MG63 (cell line): ENCODE measurements around the gene R3HDM2. TPM values are rescaled to one million over a fixed set of nuclear protein-coding genes. Genes with fewer than 3 reads are reported as not detected.

Experiments used
- DNase-seq: peaks from one replicate; pipeline ENCODE4 v3.0.0-alpha.2; 2020
- H3K27me3 ChIP-seq: fragments of 250-450 bp; sonication (Bioruptor Pico); 2 replicates; pipeline ENCODE4 v1.5.1; 2020; ENCODE audit warnings: mild to moderate bottlenecking, moderate library complexity
- H3K36me3 ChIP-seq: fragments of 250-450 bp; sonication (Bioruptor Pico); 2 replicates; pipeline ENCODE4 v1.5.1; 2020; ENCODE audit warnings: mild to moderate bottlenecking, moderate library complexity
- H3K4me3 ChIP-seq: fragments of 250-450 bp; sonication (Bioruptor Pico); 2 replicates; pipeline ENCODE4 v1.5.1; 2020; ENCODE audit warnings: mild to moderate bottlenecking, moderate library complexity
- H3K9me3 ChIP-seq: fragments of 250-450 bp; sonication (Bioruptor Pico); 2 replicates; pipeline ENCODE4 v1.5.1; 2020; ENCODE audit warnings: mild to moderate bottlenecking, moderate library complexity
- total RNA-seq: library from RNA; depleted of rRNA; stranded (reverse); fragments of >200 nt; shearing (Covaris generic); gene quantifications from 2 replicates; pipeline ENCODE4 v1.2.3, GENCODE V29; 2014; ENCODE audit warnings: low replicate concordance

R3HDM2 gene
- total RNA-seq, 1 experiment from 2014 or later, result 8.7 TPM

- no peak overlapping the region for H3K4me3 ChIP-seq
- H3K27me3 ChIP-seq, result no peaks in the 10 kb centered on the region
- DNase-seq, result no peak
- H3K36me3 ChIP-seq, result peaks cover 33% of the 10 kb centered on the region
- H3K9me3 ChIP-seq, result no peaks in the 10 kb centered on the region
Observed at GRCh38 chr12:57260366-57260765, 170.5 kb downstream of the R3HDM2 start.

GRCh38 chr12:57258977-57259970, 171.6 kb downstream of the R3HDM2 start:
- no peaks in the 10 kb centered on the region for H3K9me3 ChIP-seq
- no peaks in the 10 kb centered on the region for H3K27me3 ChIP-seq
- no peak overlapping the region for H3K4me3 ChIP-seq
- no peak for DNase-seq
- peaks cover 33% of the 10 kb centered on the region for H3K36me3 ChIP-seq

- no peak for DNase-seq
- Histone ChIP-seq H3K9me3 (no peaks in the 10 kb centered on the region), H3K4me3 (no peak overlapping the region), H3K36me3 (peaks cover 21% of the 10 kb centered on the region), H3K27me3 (no peaks in the 10 kb centered on the region)
Observed at GRCh38 chr12:57255916-57256315, 174.9 kb downstream of the R3HDM2 start.

GRCh38 chr12:57254506-57255280, 176.2 kb downstream of the R3HDM2 start:
- DNase-seq, result no peak
- Histone ChIP-seq H3K9me3 (no peaks in the 10 kb centered on the region), H3K27me3 (no peaks in the 10 kb centered on the region), H3K36me3 (peaks cover 16% of the 10 kb centered on the region), H3K4me3 (no peak overlapping the region)

GRCh38 chr12:57250956-57251355, 179.9 kb downstream of the R3HDM2 start, which contains the start of gene STAC3:
STAC3 (minus strand) TSS chr12:57251187; CDS start chr12:57249636, 1,551 bp downstream.
- Histone ChIP-seq H3K36me3 (peaks cover 2% of the 10 kb centered on the region), H3K4me3 (no peak within 1 kb of the TSS)
- DNase-seq, result no peak

GRCh38 chr12:57250541-57250940, 180.3 kb downstream of the R3HDM2 start:
- no peaks in the 10 kb centered on the region for H3K27me3 ChIP-seq
- H3K36me3 ChIP-seq, result no peaks in the 10 kb centered on the region
- no peak for DNase-seq
- no peaks in the 10 kb centered on the region for H3K9me3 ChIP-seq
- no peak overlapping the region for H3K4me3 ChIP-seq

More at GRCh38 chr12:57250956-57251355, 179.9 kb downstream of the R3HDM2 start, which contains the start of gene STAC3:
- Histone ChIP-seq H3K27me3 (no peaks in the 10 kb centered on the region), H3K9me3 (no peaks in the 10 kb centered on the region)

GRCh38 chr12:57248934-57249742, 181.7 kb downstream of the R3HDM2 start:
- no peaks in the 10 kb centered on the region for H3K9me3 ChIP-seq

GRCh38 chr12:57247041-57247440, 183.8 kb downstream of the R3HDM2 start:
- Histone ChIP-seq H3K4me3 (no peak overlapping the region), H3K36me3 (no peaks in the 10 kb centered on the region), H3K27me3 (no peaks in the 10 kb centered on the region), H3K9me3 (no peaks in the 10 kb centered on the region)
- no peak for DNase-seq

More at GRCh38 chr12:57248934-57249742, 181.7 kb downstream of the R3HDM2 start:
- no peaks in the 10 kb centered on the region for H3K36me3 ChIP-seq
- H3K27me3 ChIP-seq, result no peaks in the 10 kb centered on the region
- no peak overlapping the region for H3K4me3 ChIP-seq
- DNase-seq, result no peak

- Histone ChIP-seq H3K27me3 (no peaks in the 10 kb centered on the region), H3K9me3 (no peaks in the 10 kb centered on the region), H3K36me3 (no peaks in the 10 kb centered on the region), H3K4me3 (no peak overlapping the region)
- DNase-seq, result no peak
Observed at GRCh38 chr12:57244312-57244696, 186.5 kb downstream of the R3HDM2 start.

- H3K36me3 ChIP-seq, result no peaks in the 10 kb centered on the region
- no peaks in the 10 kb centered on the region for H3K9me3 ChIP-seq
- no peak for DNase-seq
- H3K27me3 ChIP-seq, result no peaks in the 10 kb centered on the region
- H3K4me3 ChIP-seq, result no peak overlapping the region
Observed at GRCh38 chr12:57243521-57244311, 187.1 kb downstream of the R3HDM2 start.

- Histone ChIP-seq H3K36me3 (no peaks in the 10 kb centered on the region), H3K27me3 (no peaks in the 10 kb centered on the region), H3K9me3 (no peaks in the 10 kb centered on the region), H3K4me3 (no peak overlapping the region)
- no peak for DNase-seq
Observed at GRCh38 chr12:57242691-57243454, 188.0 kb downstream of the R3HDM2 start.

GRCh38 chr12:57242329-57242690, 188.5 kb downstream of the R3HDM2 start:
- Histone ChIP-seq H3K4me3 (no peak overlapping the region), H3K36me3 (no peaks in the 10 kb centered on the region), H3K9me3 (no peaks in the 10 kb centered on the region), H3K27me3 (no peaks in the 10 kb centered on the region)
- no peak for DNase-seq

- Histone ChIP-seq H3K9me3 (no peaks in the 10 kb centered on the region), H3K27me3 (no peaks in the 10 kb centered on the region), H3K36me3 (no peaks in the 10 kb centered on the region), H3K4me3 (no peak overlapping the region)
- DNase-seq, result no peak
Observed at GRCh38 chr12:57241402-57242310, 189.2 kb downstream of the R3HDM2 start.

GRCh38 chr12:57240926-57241401, 189.9 kb downstream of the R3HDM2 start:
- peak overlapping the region; percentile 61 for H3K4me3 ChIP-seq
- H3K9me3 ChIP-seq, result no peaks in the 10 kb centered on the region
- no peaks in the 10 kb centered on the region for H3K36me3 ChIP-seq
- no peak for DNase-seq
- no peaks in the 10 kb centered on the region for H3K27me3 ChIP-seq
